Parathyroid adenoma (tissue), 2 donors: ENCODE data around the gene SRL.

Experiments
- H2AFZ ChIP-seq: fragments of 300-600 bp; sonication (generic); one replicate; pipeline ENCODE4 v1.7.0; 2017; ENCODE audit warnings: antibody characterized with exemption, mild to moderate bottlenecking
- H3K27ac ChIP-seq: fragments of 300-600 bp; sonication (generic); one replicate; pipeline ENCODE4 v1.7.0; 2017
- H3K27me3 ChIP-seq: fragments of 300-600 bp; sonication (generic); one replicate; pipeline ENCODE4 v1.7.0; 2017; ENCODE audit warnings: low read length; ENCODE audit not compliant: control insufficient read depth, insufficient read depth
- H3K36me3 ChIP-seq: fragments of 300-600 bp; sonication (generic); one replicate; pipeline ENCODE4 v1.7.0; 2017; ENCODE audit warnings: low read length; ENCODE audit not compliant: control insufficient read depth, insufficient read depth
- H3K4me1 ChIP-seq: fragments of 300-600 bp; sonication (generic); one replicate; pipeline ENCODE4 v1.7.0; 2017; ENCODE audit warnings: control low read depth
- H3K4me2 ChIP-seq: fragments of 300-600 bp; sonication (generic); one replicate; pipeline ENCODE4 v1.7.0; 2017; ENCODE audit warnings: low read length
- H3K4me3 ChIP-seq: fragments of 300-600 bp; sonication (generic); one replicate; pipeline ENCODE4 v1.7.0; 2017; ENCODE audit warnings: low read depth, low read length
- H3K79me2 ChIP-seq: fragments of 300-600 bp; sonication (generic); one replicate; pipeline ENCODE4 v1.7.0; 2017; ENCODE audit warnings: control low read depth
- H3K9ac ChIP-seq: fragments of 300-600 bp; sonication (generic); one replicate; pipeline ENCODE4 v1.7.0; 2017; ENCODE audit warnings: mild to moderate bottlenecking
- H3K9me3 ChIP-seq: fragments of 300-600 bp; sonication (generic); one replicate; pipeline ENCODE4 v1.7.0; 2017; ENCODE audit warnings: low read length; ENCODE audit not compliant: control insufficient read depth
- TF ChIP-seq, protein P1 (sequence below): fragments of 300-600 bp; sonication (generic); IDR thresholded peaks from one replicate; pipeline ENCODE4 v1.7.0; 2017; ENCODE audit warnings: antibody characterized with exemption, mild to moderate bottlenecking
- donor health status: primary hyperparathyroidism.

The SRL gene

DNA sequence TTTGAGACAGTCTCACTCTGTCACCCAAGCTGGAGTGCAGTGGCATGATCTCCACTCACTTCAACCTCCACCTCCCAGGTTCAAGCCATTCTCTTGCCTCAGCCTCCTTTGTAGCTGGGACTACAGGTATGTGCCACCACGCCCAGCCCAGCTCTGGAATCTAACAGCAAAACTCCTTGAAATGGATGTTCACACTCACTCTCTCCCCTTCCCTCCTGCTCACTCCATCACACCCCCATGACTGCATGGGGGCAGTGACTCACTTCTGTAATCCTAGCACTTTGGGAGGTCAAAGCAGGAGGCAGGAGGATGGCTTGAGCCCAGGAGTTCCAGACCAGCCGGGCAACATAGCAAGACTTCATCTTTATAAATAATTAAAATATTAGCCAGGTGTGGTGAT lies 42.1 kb upstream of the SRL start:
- H3K4me1 ChIP-seq, result peaks cover 9% of the 10 kb centered on the region
- H3K27me3 ChIP-seq, result no peaks in the 10 kb centered on the region
- H3K9me3 ChIP-seq, result no peaks in the 10 kb centered on the region
- no peak overlapping the region for H2AFZ ChIP-seq
- H3K27ac ChIP-seq, result no peak overlapping the region
- no peak overlapping the region for H3K9ac ChIP-seq
- TF ChIP-seq, protein P1, sequence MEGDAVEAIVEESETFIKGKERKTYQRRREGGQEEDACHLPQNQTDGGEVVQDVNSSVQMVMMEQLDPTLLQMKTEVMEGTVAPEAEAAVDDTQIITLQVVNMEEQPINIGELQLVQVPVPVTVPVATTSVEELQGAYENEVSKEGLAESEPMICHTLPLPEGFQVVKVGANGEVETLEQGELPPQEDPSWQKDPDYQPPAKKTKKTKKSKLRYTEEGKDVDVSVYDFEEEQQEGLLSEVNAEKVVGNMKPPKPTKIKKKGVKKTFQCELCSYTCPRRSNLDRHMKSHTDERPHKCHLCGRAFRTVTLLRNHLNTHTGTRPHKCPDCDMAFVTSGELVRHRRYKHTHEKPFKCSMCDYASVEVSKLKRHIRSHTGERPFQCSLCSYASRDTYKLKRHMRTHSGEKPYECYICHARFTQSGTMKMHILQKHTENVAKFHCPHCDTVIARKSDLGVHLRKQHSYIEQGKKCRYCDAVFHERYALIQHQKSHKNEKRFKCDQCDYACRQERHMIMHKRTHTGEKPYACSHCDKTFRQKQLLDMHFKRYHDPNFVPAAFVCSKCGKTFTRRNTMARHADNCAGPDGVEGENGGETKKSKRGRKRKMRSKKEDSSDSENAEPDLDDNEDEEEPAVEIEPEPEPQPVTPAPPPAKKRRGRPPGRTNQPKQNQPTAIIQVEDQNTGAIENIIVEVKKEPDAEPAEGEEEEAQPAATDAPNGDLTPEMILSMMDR, result no peak
- H3K36me3 ChIP-seq, result no peaks in the 10 kb centered on the region
- H3K4me2 ChIP-seq, result no peak overlapping the region
- H3K79me2 ChIP-seq, result peaks cover 2% of the 10 kb centered on the region
- H3K4me3 ChIP-seq, result no peak overlapping the region

DNA sequence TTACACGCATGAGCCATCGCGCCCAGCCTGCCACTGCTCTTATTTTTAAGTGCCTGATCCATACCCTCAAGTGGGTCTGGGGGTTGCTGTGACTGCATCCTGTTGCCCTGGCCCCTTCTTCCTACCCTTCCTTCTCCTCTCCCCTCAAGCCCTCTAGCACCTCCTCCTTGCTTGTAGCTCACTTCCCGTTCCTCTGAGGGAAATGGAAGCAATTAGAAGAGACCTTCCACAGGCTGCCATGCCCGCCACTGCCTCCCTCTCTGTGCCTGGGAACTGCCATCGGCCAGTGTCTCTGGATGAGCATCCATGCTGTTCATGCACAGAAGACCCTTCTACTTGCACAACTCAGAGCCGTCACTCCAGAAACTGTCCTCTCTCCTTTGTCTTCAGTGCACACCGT lies 41.6 kb upstream of the SRL start:
- Histone ChIP-seq H3K79me2 (peaks cover 2% of the 10 kb centered on the region), H2AFZ (no peak overlapping the region), H3K4me3 (no peak overlapping the region), H3K9ac (no peak overlapping the region), H3K4me1 (peaks cover 5% of the 10 kb centered on the region), H3K27ac (no peak overlapping the region), H3K4me2 (no peak overlapping the region), H3K27me3 (no peaks in the 10 kb centered on the region), H3K36me3 (no peaks in the 10 kb centered on the region), H3K9me3 (no peaks in the 10 kb centered on the region)
- TF ChIP-seq, protein P1, result no peak

DNA sequence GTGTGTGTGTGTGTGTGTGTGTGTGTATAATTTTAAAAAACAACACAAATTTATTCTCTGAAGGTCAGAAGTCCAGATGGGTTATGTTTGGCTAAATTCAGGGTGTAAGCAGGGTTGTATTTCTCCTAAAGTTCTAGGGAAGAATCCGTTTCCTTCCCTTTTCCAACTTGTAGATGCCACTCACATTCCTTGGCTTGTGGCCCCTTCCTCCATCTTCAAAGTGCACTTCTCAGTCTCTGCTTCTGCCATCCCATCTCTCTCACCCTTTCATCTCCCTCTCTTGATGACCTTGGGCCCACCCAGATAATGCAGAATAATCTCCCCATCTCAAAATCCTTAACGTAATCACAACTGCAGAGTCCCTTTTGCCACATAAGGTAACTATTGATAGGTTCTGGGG lies 38.7 kb upstream of the SRL start:
- peaks cover 3% of the 10 kb centered on the region for H3K4me1 ChIP-seq
- no peaks in the 10 kb centered on the region for H3K79me2 ChIP-seq
- no peaks in the 10 kb centered on the region for H3K36me3 ChIP-seq
- no peaks in the 10 kb centered on the region for H3K9me3 ChIP-seq
- H2AFZ ChIP-seq, result no peak overlapping the region
- TF ChIP-seq, protein P1, result no peak
- H3K9ac ChIP-seq, result no peak overlapping the region
- H3K27me3 ChIP-seq, result no peaks in the 10 kb centered on the region
- no peak overlapping the region for H3K4me2 ChIP-seq
- H3K4me3 ChIP-seq, result no peak overlapping the region
- H3K27ac ChIP-seq, result no peak overlapping the region

DNA sequence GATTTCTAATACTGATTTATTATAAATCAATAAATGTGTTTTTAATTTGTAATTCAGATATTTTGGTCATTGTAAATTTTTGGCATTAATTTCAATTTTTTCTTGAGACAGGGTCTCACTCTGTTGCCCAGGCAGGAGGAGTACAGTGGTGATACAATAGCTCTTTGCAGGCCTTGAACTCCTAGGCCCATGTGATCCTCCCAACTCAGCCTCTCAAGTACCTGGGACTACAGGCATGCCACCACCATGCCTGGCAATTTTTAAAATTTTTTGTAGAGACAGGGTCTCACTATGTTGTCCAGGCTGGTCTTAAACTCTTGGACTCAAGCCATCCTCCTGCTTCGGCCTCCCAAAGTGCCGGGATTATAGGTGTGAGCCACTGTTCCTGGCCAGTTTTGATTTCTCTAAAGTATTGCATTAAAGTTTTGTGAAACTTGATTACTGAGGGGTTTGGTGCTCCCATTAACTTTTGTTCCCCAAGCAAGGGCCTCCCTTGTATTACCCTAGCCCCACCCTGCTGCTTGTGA lies 36.2 kb upstream of the SRL start:
- H3K36me3 ChIP-seq, result no peaks in the 10 kb centered on the region
- TF ChIP-seq, protein P1, result no peak
- H3K9ac ChIP-seq, result no peak overlapping the region
- no peak overlapping the region for H3K4me3 ChIP-seq
- no peak overlapping the region for H3K27ac ChIP-seq
- no peaks in the 10 kb centered on the region for H3K4me1 ChIP-seq
- H3K27me3 ChIP-seq, result no peaks in the 10 kb centered on the region
- no peaks in the 10 kb centered on the region for H3K79me2 ChIP-seq
- H3K4me2 ChIP-seq, result no peak overlapping the region
- no peak overlapping the region for H2AFZ ChIP-seq
- no peaks in the 10 kb centered on the region for H3K9me3 ChIP-seq

DNA sequence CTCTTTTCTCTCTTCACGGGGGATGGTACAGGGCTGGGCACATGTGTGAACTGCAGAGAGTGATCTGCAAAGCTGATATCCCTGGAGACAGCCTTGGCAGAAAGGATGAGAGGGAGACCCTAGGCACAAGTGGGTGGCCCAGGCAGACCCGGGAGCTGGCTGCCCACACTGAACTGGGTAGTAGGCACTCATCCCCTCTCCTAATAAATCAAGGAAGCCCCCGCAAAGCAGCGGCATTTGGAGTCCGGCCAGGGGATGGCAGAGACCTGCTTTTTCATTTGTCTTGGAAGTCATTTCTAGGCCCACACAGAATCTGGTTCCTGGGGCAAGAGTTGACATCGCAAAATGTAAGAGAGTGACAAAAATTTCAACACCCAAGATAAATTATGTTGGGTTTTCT lies 34.0 kb upstream of the SRL start:
- Histone ChIP-seq H2AFZ (no peak overlapping the region), H3K36me3 (no peaks in the 10 kb centered on the region), H3K4me1 (peaks cover 4% of the 10 kb centered on the region), H3K27ac (no peak overlapping the region), H3K27me3 (no peaks in the 10 kb centered on the region), H3K9me3 (no peaks in the 10 kb centered on the region), H3K4me2 (no peak overlapping the region), H3K9ac (no peak overlapping the region), H3K79me2 (peaks cover 8% of the 10 kb centered on the region), H3K4me3 (no peak overlapping the region)
- TF ChIP-seq, protein P1, result no peak
